Measurements from ENCODE around the gene RGS17.
"Not testable (repeated sequence)": the region's sequence is repeated elsewhere in the genome, so short reads cannot be mapped to it uniquely, and the experiment has no call there.

The RGS17 gene

DNA sequence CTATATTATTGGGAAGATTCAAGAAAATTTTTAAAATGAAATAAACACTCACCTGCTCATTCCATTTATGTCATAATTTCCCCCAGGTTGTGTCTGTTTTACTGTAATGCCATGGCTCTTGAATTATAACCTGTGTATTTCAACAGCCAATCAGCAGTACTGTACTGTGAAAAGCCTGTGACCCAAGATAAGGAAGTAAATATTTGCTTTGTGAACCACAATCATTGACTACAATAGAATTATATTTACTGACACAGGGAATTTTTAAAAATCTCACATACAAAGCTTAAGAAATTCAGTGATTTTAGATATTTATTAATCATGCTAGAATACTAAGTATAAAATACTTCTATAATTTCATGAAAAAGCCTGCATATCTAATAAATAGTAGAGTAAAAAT lies 6.0 kb downstream of the RGS17 start:
- DNase-seq (ENCODE audit: low read depth) = no peak

DNA sequence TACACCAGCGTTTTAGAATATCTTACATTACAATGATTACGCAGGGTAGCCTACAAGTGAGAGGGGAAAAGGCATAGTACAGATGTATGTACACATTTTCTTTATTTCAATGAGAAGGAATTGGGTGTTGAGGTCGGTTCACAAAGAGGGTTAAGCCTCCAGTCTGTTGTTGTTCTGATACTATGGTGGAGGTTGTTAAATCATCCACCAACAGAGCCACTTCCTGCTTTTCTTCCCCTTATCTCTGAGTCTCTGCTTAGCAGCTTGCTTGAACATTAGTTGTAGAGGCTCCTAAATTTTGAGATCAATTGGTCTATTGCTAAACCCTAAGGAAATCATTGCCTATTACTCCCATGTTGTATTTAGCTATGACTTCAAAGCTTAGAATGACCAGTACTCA lies 7.3 kb downstream of the RGS17 start:
- DNase-seq (ENCODE audit: low read depth) = no peak

DNA sequence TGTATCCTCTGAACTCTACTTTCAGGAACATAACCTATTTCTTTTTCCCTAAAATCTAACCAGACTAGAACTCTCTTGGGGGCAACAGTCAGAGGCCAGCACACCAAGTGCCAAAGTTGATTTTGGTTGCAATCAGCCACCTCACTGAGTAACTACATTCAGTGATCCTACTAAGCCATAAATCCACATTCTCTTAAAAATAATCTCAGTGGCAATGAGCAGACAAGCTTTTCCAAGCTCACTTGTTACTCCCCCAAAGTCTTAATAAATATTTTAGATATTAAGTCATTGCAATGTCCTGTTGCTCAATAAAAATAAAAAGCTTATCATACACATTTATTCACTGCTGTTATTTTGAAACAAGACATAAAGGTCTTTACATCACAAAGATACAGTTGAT lies 9.8 kb downstream of the RGS17 start:
- no peak for DNase-seq (ENCODE audit: low read depth)

DNA sequence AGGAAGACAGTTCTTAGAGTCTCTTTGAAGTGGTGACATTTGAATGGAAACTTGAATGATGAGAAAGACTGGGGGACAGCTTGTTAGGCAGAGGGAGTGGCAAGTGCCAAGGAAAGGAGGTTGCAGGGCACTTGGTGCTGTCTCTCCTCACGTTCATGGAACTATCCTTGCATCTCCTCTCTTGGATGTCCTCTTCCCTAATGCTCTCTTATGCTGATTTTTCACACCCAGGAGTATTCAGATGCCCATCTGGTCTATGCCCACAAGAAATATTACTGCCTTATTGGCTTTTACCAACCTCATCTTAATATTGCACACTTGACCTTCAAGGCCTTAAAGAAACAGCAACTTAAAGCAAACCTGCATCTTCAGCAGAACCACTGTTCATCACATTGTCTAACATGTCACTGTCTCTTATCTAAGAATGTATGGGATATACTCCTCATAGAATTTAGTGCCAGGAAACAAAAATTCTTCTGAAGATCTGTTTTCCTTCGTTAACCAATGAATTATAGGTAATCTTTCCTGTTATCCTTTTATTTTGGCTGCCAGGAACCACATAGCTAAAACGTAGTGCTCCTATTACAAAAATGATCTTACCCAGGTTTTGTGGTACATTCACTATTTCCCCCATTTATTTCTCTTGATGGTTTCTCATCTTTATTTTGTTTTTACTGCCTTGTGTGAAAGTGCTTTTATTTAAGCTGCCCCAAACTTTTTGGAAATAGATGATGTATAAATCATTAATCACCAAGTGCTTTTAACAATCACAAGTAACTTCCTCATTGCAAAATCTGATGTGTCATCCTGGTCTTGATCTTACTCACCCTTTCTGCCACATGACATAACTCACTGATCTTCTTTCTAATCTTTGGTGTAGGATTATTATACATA lies 12.8 kb downstream of the RGS17 start:
- DNase-seq (ENCODE audit: low read depth) = peak; percentile 60

DNA sequence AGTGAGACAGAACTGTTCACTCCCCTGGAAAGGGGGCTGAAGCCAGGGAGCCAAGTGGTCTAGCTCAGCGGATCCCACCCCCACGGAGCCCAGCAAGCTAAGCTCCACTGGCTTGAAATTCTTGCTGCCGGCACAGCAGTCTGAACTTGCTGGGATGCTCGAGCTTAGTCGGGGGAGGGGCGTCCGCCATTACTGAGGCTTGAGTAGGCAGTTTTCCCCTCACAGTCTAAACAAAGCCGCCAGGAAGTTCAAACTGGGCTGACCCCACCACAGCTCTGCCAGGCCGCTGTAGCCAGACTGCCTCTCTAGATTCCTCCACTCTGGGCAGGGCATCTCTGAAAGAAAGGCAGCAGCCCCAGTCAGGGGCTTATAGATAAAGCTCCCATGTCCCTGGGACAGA lies 20.0 kb downstream of the RGS17 start:
- DNase-seq (ENCODE audit: low read depth) = not testable (repeated sequence)

DNA sequence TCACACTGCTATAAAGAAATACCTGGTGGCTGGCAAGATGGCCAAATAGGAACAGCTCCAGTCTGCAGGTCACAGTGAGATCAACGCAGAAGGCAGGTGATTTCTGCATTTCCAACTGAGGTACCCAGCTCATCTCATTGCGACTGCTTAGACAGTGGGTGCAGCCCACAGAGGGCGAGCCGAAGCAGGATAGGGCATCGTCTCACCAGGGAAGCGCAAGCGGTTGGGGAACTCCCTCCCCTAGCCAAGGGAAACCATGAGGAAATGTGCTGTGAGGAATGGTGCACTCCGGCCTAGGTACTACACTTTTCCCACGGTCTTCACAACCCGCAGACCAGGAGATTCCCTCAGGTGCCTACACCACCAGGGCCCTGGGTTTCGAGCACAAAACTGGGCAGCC lies 20.5 kb downstream of the RGS17 start:
- DNase-seq (ENCODE audit: low read depth) = not testable (repeated sequence)

DNA sequence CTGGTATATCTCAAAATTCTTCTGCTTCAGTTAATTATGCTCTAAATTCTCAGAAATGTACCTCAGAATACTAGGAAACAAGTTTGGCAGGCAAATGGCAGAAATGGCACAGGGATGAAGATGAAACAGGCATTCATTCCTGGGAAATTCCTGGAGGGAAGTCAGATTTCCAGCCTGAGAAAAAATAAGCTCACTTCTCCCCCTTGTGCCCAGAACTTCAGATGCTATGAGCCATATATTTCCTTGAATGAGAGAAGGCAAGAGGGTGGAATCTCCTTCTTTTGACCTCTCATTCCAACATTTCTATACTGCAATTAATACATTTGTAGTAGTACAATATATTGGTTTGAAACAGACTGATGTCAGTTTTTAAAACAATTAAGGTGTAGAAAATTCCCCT lies 22.8 kb downstream of the RGS17 start:
- peak; percentile 35 for DNase-seq (ENCODE audit: low read depth)

DNA sequence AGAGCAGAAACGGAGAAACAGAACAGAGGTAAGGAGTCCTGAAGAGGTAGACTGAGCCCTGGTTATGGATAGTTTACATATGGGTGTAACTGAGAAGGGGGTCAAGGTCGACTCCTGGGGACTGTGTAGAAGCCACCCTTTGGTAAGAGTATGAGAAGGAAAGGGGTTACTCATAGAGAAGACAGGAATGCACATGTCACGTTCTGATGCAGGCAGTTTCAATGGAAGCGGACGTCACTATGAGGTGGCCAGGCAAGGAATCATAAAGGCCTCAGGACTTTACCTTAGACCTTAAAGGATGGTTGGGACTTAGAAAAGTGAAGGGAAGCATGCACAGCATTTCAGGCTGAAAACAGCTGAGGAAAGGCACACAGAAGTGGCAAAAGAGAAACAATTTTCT lies 25.1 kb downstream of the RGS17 start:
- no peak for DNase-seq (ENCODE audit: low read depth)

DNA sequence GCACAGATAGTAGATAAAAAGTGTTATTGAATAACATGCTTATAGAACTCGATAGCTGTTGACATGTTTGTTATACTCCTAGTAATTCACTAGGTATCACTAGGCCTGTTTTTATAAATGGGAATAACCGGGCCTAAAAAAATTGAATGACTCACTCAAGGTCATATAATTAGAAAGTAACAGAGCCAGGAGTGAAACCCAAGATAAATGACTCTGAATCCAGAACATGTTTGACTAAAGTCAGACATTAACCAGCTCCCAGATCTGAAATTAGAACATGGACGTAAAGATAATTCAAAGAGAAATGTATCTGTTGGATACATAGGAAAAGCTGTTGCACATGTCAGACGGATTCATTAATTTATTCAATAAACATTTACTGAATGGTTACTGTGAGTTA lies 26.9 kb downstream of the RGS17 start:
- DNase-seq (ENCODE audit: low read depth) = peak; percentile 15

DNA sequence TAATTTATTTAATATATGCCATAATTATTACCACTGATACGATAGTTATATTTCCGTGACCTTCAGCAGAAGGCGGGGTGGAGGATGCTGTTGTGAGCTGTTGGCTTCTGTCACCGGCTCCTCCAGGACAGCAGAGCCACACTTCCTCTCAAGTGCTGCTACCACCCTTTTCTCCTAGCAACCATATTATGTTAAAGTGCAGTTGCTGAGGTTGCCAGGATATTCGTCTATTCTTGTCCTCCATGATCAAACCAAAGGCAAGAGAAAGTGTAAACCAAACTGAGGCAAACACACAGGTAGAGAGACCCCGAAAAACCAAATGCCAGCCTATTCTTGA lies 27.8 kb downstream of the RGS17 start:
- DNase-seq (ENCODE audit: low read depth) = no peak

DNA sequence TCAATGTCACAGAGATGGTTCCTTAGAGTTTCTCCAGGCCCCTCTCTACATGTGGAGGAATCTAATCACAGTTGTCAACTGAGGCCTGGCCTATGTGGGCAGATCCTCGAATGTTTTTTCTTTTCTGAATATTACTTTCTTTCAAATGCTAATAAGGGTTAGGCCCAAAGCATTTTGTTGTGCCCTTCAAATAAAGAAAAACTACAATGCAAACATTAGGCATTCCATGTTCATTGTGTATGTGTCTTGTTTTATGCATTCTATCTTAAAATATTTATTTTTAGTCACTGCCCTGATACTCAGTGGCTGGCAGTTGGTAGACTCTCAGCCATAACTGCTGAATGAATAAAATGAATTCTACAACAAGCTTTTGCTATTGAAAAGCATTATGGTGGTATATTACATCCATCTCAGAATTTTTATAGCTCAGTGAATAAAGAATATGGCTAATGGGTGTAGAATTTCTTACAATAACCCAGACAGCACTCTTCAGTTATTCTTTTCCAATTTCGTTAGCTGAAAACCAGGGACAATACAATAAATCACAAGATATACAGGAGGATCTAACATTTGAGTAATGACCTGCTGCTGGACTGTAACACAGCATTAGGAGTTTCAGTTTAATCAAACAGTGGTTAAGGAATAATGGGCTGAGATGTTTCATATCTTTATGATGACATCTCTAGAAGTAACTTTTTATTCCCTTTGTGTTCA lies 28.3 kb downstream of the RGS17 start:
- no peak for DNase-seq (ENCODE audit: low read depth)

DNA sequence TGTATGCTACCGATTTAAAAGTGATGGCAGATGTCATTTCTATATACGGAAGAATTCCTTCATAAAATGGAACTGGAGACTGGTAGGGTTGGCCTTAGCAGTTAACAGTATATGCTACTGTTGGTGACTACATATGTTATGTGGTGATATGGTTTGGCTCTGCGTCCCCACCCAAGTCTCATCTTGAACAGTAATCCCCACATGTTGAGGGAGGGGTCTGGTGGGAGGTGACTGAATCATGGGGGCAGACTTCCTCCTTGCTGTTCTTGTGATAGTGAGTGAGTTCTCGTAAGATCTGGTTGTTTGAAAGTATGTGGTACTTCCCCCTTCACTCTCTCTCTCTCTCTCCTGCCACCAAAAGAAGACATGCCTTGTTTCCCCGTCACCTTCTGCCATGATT lies 29.6 kb downstream of the RGS17 start:
- no peak for DNase-seq (ENCODE audit: low read depth)

DNA sequence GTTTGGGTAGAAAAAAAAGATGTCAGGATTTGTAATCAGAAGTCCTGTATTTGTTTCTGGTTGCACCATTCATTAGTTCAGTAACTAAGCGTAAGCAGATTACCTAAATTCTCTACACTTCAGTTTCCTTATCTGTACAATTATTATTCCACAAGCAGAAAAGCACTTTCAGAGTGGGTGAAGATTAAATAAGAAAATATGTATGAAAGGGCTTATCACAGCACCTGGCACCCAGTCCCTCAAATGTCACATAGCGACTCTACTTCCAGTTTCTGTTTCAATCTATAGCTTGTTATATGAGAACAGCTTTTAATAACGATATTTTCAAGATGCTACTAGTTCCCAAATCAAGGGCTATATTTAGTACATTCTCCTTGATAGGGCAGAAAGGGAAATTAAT lies 31.4 kb downstream of the RGS17 start:
- no peak for DNase-seq (ENCODE audit: low read depth)

DNA sequence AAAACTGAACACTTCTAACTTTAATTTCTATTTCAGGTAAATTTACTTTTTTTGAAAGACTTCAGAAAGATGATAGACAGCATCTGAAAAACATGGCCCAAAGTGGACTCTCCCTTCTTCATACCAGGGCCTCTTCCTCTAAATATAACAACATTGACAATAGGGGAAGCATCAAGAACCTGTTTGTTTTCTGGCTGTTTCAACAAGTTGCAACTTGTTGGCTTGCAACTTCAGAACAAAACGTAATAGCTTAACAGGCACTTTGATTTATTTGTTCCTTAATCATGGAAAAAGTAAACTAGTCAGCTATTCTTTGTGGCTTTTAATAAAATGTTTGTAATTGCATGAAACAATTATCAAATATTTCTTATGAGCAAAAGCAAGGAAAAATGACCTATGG lies 34.3 kb downstream of the RGS17 start:
- no peak for DNase-seq (ENCODE audit: low read depth)

DNA sequence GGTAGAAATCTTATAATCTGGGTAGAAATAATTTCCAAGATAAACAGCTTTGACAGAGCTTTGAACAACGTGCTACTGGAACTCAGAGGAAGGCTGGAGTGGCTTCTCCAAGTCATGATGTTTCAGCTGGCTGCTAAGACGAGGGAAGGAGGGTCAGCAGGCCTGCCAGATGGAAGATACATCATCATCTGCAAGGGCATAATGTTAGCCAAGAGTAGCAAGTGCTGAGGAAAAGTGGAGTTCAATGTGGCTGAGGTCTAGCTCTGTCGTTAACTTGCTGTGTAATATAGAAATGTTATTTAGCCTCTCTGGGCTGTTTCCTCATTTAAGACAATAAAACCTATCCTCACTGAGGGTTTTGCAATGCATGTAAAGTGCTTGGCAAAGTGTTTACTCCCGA lies 35.1 kb downstream of the RGS17 start:
- no peak for DNase-seq (ENCODE audit: low read depth)

DNA sequence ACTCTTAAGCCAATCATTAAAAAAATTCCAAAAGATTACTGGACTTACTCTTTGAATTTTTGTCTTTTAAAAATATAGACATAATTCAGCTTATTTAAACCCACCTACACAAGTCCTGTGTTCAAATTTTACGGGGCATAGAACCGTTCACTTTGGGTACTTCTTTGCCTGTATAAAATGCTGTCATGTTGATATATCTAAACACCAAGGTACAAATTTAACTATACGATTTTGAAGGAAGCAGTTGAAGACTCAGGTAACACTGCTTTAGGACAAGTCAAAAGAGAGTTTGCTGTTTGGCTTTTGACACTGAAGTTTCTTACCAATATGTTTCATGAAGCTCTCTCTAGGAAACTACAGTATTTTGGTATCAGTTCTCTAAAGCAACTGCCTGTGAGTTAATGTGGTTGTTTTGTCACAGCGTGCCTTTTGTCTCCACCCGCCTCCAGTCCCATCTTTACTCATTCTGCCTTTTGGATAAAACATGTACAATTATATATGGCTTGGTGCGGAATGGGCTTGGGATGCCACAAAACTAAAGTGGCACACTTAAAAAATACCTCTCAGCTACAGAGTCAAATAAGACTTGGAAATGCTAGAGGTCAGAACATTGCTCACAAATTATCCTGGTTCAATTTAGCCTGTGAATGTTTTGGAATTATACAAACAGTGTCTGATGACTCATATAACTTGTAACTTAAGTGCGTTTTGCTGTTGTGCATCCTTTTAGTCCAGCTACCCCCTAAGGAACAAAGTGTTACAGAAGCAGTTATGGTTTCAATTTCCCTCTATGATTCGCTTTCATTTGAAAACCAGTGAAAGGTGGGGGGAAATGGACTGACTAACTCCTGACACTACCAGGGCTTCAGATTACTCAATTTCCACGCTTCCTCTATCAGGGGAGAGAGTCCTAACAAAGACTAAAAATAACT lies 38.7 kb downstream of the RGS17 start:
- peak; percentile 93 for DNase-seq (ENCODE audit: low read depth)

DNA sequence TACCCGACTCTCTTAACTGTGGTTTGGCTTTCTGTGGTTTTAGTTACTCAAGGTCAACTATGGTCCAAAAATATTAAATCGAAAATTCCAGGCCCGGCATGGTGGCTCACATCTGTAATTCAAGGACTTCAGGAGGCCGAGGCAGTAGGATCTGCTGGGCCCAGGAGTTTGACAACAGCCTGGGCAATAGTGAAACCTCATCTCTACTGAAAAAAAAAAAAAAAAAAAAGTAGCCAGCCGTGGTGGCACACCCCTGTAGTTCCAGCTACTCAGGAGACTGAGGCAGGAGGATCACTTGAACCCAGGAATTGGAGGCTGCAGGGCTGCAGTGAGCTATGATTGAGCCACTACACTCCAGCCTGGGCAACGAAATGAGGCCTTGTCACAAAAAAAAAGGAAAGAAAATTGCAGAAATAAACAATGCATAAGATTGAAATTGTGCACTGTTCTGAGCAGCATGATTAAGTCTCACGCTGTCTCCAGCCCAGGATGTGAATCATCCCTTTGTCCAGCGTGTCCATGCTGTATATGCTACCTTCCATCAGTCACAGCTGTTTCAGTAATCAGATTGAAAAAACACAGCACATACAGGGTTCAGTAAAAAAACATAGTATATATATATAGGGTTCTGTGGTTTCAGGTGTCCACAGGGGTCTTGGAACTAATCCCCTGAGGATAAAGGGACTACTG lies 40.7 kb downstream of the RGS17 start:
- DNase-seq (ENCODE audit: low read depth) = peak; percentile 75

DNA sequence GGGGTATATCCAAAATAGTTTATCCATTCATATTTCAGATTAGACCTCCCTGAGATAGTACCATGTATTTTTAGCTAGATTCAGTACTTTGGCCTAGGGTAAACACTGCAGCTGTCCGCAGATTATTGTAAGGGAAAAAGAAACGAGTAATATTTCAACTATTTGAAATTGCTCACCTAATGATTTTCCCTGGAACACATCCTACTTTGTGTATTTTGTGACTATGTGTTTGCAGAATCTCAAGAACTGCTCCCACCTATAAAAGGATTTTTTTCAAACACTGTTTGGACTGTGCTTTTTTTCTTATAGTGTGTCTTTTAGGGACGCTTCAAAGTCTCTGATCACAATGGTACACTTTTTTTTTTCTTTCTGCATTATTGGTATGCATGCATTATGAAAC lies 42.3 kb downstream of the RGS17 start:
- no peak for DNase-seq (ENCODE audit: low read depth)

DNA sequence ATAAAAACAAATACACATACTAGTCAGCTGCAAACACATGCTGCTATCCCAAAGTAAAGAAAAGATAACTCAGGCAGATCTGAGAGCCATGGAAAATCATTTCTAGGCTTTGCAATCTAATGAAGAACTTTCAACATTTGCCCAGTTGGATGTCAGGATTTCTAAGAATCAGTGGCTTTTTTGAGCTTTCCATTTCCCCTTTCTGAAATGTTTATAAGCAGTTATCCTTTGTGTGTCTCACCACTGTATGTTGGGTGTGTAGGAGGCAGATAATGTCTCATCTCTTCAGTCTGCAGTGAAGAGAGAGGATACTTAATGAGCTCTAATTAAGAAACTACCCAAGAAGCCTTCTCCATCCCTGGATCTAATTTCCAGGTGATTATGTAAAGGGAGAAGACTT lies 43.6 kb downstream of the RGS17 start:
- DNase-seq (ENCODE audit: low read depth) = no peak

DNA sequence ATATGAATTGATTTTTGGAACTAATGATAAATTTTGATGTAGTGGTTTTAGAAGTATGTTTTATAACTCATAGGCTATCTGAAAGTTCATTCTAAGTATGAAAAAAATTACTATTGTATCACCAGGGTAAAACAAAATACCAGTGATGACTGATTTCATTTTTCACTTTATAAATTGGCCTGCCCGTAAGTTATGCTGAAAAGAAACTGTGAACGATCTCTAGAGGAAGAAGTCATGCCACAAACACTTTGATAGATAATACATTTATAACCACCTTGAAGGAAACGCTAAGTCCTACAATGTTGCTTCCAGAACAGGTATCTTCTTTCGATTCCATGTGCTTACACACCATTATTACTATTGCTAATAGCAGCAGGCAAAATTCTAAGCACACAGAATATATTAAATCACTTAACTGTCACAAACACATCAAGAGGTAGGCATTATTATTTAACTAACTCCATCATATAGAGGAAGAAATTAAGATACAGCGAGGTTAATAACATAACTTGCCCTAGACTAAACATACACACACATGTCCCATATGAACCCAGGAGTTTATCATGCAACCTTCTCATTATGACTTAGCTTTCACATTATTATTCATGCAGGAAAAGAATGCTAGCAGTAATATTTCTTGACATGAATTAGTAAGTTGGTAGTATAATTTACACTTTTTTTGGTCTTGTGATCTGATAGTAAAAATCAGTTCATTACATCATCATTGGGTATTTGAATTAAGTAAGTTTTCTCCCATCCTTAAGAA lies 44.7 kb downstream of the RGS17 start:
- no peak for DNase-seq (ENCODE audit: low read depth)

DNA sequence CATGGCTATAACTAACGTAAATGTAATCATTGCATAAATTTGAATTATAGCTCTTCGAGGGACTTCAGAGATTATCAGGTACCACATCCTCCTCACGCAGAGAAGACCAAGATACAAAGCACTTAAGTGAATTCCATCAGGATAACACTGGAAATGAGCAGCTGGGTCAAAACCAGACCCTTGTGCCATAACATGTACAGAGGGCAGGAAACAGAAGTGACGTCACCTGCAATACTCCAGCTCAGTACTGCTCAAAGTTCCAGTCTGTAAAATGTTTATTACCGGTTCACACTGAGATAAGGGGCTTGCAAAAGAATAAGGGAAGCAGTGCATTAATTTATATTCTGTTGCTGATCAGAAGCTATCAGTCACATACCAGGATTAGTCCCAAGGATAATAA lies 45.8 kb downstream of the RGS17 start:
- no peak for DNase-seq (ENCODE audit: low read depth)

All from fibroblast of gingiva (primary cell).